Left ventricle myocardium inferior (tissue), 1 donor: ENCODE results near the gene SORCS2. TPM values are rescaled to one million over a fixed set of nuclear protein-coding genes. Genes with fewer than 3 reads are reported as not detected.

ENCODE experiments used
- DNase-seq: peaks from one replicate; pipeline ENCODE4 v3.0.0-alpha.2; 2020
- H3K27ac ChIP-seq: fragments of 200-600 bp; replicated peaks from 2 replicates; pipeline ENCODE4 v1.8.0; 2021
- H3K27me3 ChIP-seq: fragments of 200-600 bp; 2 replicates; pipeline ENCODE4 v1.8.0; 2021; ENCODE audit warnings: low read depth
- H3K36me3 ChIP-seq: fragments of 200-600 bp; 2 replicates; pipeline ENCODE4 v1.8.0; 2021
- H3K4me1 ChIP-seq: fragments of 200-600 bp; 2 replicates; pipeline ENCODE4 v1.8.0; 2021
- H3K4me3 ChIP-seq: fragments of 200-600 bp; 2 replicates; pipeline ENCODE4 v1.8.0; 2021; ENCODE audit warnings: mild to moderate bottlenecking, moderate library complexity
- H3K9me3 ChIP-seq: fragments of 200-600 bp; replicated peaks from 2 replicates; pipeline ENCODE4 v1.8.0; 2021
- intact Hi-C: fragments of 100-400 bp; cut with micrococcal nuclease; formaldehyde crosslinking; loops from one replicate; pipeline ENCODE4 v1.11.0; 2022
- total RNA-seq: library from RNA; stranded (reverse); fragmentation: NEBNext Ultra II Directional; extraction: Animal tissue kit (Norgen Biotek cat#: 25700); gene quantifications from one replicate; pipeline ENCODE4 v1.2.1, GENCODE V29; 2021
- TF ChIP-seq, protein P1 (sequence below): fragments of 200-600 bp; IDR thresholded peaks from 2 replicates; pipeline ENCODE4 v1.8.0; 2021; ENCODE audit warnings: antibody characterized with exemption, mild to moderate bottlenecking, borderline replicate concordance
- donor health status: DM: no; HTN: yes; CAD: no; lungs with severe emphysema.

Gene SORCS2
- total RNA-seq, 1 donor from 2014 or later, result 1.2 TPM

DNA sequence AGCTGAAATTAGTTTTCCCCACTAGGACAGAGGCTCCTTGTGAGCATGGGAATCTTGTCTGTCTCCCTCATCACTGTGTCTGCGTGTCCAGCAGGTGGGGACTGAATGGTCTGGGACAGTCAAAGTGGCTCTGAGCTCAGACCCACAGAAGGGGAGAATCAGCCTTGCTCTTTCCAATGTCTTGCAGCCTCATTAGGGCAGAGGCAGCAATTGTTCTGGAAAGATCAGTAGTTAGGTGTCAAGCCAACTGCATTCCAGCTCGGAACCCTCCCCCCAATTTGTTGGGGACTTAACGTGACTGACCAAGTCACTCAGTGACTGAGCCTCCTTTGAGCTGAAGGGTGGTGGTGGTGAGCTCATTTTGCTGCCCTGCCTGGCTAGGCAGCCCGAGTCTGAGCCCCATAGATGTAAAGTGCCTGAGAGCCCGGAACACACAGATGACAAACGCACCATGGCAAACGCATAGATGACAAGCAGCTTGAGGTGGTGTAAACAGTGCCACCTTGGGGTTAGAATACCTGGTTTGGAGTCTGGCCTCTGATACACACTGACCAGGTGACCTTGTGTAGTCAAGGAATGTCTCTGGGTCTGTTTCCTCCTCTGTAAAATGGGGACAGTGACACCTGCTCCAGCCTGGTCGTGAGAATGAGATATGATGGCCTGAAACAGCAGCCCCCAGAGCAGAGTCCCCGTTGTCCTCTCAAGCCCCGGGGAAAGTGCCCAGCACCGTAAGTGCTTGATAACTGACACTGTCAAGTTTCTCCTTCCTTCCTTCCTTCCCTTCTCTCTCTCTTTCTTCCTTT, 2.7 kb upstream of the SORCS2 start:
- H3K4me3 ChIP-seq, result no peak overlapping the region
- no peak for DNase-seq
- no peaks in the 10 kb centered on the region for H3K36me3 ChIP-seq
- peaks cover 95% of the 10 kb centered on the region for H3K27me3 ChIP-seq
- H3K27ac ChIP-seq, result no peak overlapping the region
- TF ChIP-seq, protein P1, sequence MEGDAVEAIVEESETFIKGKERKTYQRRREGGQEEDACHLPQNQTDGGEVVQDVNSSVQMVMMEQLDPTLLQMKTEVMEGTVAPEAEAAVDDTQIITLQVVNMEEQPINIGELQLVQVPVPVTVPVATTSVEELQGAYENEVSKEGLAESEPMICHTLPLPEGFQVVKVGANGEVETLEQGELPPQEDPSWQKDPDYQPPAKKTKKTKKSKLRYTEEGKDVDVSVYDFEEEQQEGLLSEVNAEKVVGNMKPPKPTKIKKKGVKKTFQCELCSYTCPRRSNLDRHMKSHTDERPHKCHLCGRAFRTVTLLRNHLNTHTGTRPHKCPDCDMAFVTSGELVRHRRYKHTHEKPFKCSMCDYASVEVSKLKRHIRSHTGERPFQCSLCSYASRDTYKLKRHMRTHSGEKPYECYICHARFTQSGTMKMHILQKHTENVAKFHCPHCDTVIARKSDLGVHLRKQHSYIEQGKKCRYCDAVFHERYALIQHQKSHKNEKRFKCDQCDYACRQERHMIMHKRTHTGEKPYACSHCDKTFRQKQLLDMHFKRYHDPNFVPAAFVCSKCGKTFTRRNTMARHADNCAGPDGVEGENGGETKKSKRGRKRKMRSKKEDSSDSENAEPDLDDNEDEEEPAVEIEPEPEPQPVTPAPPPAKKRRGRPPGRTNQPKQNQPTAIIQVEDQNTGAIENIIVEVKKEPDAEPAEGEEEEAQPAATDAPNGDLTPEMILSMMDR, result no peak
- H3K4me1 ChIP-seq, result peaks cover 20% of the 10 kb centered on the region
- intact Hi-C loops, result loop anchor here (5.0 to 10.0 kb wide), 2 partner anchors 108 to 525 kb away; no protein-coding TSS in a partner anchor
- no peaks in the 10 kb centered on the region for H3K9me3 ChIP-seq

DNA sequence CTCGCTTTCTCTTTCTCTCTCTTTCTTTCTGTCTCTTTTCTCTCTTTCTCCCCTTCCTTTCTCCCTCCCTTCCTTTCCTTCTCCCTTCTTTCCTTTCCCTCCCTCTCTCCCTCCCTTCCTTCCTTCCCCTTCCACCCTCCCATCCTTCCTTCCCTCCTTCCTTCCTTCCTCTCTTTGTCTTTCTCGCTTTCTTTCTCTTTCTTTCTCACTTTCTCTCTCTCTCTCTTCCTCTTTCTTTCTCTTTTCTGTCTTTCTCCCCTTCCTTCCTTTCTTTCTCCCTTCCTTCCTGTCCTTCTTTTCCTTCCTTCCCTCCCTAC, 2.1 kb upstream of the SORCS2 start:
- Histone ChIP-seq H3K27me3 (peaks cover 93% of the 10 kb centered on the region), H3K9me3 (no peaks in the 10 kb centered on the region), H3K27ac (no peak overlapping the region), H3K36me3 (no peaks in the 10 kb centered on the region), H3K4me1 (peaks cover 20% of the 10 kb centered on the region), H3K4me3 (no peak overlapping the region)
- DNase-seq, result no peak
- TF ChIP-seq, protein P1, result no peak
- intact Hi-C loops, result loop anchor here (5.0 to 10.0 kb wide), 2 partner anchors 107 to 525 kb away; no protein-coding TSS in a partner anchor

DNA sequence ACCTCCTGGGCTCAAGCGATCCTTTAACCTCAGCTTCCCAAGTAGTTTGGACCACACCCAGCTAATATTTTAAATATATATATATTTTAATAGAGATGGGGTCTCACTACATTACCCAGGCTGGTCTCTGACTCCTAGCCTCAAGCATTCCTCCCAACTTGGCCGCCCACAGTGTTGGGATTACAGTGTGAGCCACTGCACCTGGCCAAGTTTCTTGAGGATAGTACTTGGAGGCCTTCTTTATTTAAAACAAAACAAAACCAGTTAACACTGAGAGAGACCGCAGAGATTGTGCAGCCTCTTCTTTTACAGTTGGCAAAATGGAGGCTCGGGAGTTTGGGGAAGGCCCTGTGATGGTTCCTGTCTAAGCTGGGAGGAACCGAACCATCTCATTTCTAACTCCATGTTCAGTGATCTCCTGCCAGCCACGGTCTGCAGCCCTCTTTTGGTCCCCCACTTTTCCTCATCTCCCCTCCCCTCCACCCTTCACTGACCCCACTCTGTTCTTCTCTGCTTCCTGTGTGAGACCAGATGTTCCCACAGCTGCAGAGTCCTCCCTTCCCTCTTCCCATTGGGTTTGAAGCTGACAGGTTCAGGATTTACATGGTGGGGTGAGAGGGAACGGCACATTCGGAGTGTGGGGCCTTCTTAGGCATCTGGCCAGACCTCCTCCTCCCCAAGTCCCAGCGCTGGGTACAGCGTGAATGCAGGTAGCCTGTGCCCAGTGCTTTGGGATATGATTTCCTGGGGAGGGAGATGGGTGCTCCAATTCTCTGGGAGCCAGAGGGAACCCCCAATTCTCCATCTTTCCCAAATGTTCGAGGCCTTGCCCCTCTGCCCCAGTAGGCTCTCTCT, 1.4 kb upstream of the SORCS2 start:
- H3K36me3 ChIP-seq, result no peaks in the 10 kb centered on the region
- H3K27me3 ChIP-seq, result peaks cover 90% of the 10 kb centered on the region
- intact Hi-C loops, result loop anchor here (5.0 to 10.0 kb wide), 2 partner anchors 106 to 524 kb away; no protein-coding TSS in a partner anchor
- no peak for DNase-seq
- TF ChIP-seq, protein P1, result no peak
- H3K4me1 ChIP-seq, result peaks cover 20% of the 10 kb centered on the region
- no peak overlapping the region for H3K4me3 ChIP-seq
- H3K9me3 ChIP-seq, result no peaks in the 10 kb centered on the region
- H3K27ac ChIP-seq, result no peak overlapping the region

DNA sequence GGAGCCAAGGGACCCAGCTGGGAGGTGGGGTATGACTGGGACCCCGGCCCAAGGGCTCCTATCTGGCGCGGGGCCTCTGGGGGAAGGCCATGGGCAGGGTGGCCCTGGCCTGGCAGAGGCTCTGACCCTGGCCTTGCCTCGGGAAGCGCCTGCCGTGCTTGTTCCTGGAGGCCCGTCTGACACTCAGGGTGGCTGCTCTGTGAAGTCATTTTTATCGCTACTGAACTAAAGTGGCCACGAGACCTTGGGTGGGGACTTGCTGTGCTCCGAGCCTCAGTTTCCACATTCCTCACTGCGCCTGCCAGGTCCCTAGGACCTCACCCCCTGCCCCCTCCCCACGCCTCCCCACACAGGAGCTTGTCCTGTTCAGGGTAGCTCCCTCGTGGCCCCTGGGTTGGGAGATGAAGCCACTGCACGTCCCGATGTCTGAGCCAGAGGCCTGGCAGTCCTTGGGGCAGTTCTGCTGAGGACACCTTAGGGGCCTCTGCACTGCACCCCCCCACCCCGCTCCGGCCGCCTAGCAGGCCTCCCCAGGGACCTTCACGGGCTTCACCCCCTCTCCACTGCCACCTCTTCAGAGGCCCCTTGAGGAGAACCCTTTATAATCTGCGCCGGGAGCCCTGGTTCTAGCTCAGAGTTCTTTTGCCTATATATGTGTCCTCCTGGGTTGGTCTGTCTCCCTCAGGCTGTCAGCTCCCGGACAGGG, 639 bp upstream of the SORCS2 start:
- DNase-seq, result no peak
- H3K36me3 ChIP-seq, result no peaks in the 10 kb centered on the region
- peaks cover 82% of the 10 kb centered on the region for H3K27me3 ChIP-seq
- H3K27ac ChIP-seq, result no peak overlapping the region
- peaks cover 20% of the 10 kb centered on the region for H3K4me1 ChIP-seq
- TF ChIP-seq, protein P1, result no peak
- H3K9me3 ChIP-seq, result no peaks in the 10 kb centered on the region
- peak overlapping the region; percentile 67 for H3K4me3 ChIP-seq
- intact Hi-C loops, result loop anchor here (5.0 to 10.0 kb wide), 2 partner anchors 106 to 523 kb away; no protein-coding TSS in a partner anchor
